C4-2B (cell line): ENCODE measurements around the gene DAPK1.

Source experiments
- ZFX ChIP-seq: fragments of 450-650 bp; IDR thresholded peaks from 2 replicates; pipeline ENCODE4 v1.6.1; 2017
- TF ChIP-seq, protein P1 (sequence below): fragments of 450-650 bp; conservative IDR thresholded peaks from 2 replicates; pipeline ENCODE4 v1.5.1; 2017; ENCODE audit warnings: mild to moderate bottlenecking

DNA sequence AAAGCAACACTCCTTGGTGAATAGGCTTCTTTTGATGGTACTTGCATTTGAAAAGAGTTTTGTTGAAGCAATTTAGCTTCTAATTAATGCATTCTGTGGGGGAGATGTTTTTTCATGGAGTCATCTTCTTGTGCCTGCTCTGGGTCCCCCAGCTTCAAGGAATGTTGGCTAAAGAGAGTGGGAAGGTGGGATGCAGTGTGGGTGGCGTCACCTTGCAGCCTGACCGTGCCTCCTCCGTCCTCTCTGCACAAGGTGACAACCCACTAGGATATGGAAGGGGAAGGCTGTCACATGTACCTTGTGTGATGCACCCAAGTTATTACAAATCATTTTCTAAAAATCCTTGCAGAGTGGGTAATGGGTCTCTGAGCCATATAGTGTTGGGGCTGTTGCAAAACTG lies 70.7 kb downstream of the DAPK1 start:
- TF ChIP-seq, protein P1, sequence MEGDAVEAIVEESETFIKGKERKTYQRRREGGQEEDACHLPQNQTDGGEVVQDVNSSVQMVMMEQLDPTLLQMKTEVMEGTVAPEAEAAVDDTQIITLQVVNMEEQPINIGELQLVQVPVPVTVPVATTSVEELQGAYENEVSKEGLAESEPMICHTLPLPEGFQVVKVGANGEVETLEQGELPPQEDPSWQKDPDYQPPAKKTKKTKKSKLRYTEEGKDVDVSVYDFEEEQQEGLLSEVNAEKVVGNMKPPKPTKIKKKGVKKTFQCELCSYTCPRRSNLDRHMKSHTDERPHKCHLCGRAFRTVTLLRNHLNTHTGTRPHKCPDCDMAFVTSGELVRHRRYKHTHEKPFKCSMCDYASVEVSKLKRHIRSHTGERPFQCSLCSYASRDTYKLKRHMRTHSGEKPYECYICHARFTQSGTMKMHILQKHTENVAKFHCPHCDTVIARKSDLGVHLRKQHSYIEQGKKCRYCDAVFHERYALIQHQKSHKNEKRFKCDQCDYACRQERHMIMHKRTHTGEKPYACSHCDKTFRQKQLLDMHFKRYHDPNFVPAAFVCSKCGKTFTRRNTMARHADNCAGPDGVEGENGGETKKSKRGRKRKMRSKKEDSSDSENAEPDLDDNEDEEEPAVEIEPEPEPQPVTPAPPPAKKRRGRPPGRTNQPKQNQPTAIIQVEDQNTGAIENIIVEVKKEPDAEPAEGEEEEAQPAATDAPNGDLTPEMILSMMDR = no peak
- TF ChIP-seq ZFX = no peak
